D341Med (cell line): ENCODE data around the gene PCSK6.

ENCODE experiments used
- DNase-seq: peaks from one replicate; pipeline ENCODE4 v3.0.0; 2012; ENCODE audit warnings: low spot score

The PCSK6 gene

DNA sequence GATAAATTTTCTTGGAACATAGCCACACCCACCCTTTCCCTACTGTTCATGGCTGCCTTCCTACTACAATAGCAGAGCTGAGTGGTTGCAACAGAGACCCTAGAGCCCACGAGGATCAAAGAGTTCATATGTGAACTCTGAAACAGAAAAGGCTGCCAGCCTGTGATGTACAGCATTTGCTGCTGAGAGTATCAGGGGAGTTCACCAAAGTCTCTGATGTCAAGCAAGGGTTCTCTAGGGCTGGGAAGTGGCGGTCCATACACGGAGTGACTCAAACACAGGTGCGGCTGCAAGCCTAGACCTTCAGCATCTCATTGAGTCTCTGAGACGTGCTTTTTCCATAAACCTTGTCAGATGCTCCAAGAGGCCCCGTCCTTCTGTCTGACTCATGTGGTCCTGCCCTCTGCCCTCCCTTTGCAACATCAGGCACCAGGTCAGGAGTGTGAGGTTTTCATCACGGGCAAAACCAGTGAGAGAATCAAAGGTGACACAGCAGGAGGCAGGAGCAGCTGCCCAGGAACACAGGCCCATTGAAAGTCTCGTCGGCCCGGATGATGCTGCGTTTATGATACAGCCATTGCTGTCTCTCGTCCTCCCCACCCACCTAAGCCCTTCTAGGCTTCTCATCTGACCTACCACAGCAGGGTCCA is 42.9 kb downstream of the PCSK6 start:
- DNase-seq, result no peak

DNA sequence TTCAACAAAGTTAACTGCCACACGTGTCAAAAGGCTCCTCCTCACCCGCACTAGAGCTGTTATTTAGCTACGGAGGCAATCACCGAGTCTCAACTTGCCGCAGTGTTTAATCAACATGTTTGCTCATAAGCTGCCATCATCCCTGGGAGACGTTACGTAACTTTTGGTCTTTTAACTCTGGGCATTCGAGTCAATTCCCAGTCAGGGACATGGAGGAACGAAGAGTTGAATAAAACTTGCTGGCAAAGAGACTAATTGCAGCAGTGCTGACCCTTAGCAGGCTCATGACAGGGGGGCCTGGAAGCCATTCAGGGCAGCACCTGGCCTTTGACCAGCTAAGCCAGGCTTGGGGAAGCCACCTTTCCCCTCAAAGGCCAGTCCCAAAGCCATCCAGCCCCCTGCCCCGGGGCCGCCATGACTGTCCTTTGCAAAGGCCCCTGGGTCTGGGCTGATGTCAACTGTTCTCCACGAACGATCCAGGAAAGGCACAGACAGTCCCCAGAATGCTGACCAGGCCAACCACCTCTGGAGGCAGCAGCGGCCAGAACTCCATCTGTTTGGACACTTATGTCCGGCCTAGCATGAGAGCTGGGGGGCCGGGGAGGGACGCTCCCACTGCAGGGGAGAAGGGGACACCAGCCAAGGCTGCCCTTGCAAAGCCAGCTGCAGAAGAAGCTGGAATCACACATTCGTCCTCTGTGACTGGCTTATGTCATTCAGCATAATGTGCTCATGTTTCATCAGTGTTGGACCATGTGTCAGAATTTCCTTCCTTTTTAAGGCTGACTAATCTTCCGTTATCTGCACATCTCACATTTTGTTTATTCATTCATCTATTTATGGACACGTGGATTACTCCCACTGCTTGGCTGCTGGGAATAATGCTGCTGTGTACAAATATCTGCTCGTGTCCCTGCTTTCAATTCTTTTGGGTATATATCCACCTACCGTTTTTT is 43.7 kb downstream of the PCSK6 start:
- no peak for DNase-seq

DNA sequence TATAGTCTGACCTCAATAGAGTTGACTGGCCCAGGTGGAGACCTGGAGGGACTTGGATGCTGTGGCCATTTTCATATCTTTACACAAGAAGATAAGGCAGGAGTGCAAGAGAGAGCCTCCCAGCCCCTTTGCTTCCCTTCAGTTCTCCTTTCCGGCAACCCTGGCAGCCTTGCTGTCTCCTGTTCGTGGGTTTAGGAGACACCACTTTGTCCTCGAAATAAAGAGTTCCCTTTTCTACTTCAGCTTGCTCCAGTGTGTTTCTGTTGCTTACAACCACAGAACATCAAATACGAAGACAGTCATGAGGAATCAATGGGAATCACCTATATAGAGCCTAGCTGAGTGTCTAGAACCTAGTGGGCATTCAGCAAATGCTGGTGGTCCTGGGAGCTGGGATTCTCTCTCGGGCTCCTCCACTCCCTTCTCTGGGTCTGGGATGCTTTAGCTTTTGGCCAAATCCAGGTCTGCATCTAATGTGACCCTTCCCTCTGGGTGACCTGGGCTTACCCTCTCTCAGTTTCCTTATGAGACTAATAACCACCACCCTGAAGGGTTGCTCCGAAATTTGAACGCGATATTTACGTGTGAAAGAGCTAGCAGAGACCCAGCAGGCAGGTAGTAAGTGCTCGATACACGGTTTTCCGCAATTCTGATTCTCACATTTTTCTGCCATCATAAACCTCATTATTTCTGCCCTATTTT is 44.5 kb downstream of the PCSK6 start:
- DNase-seq, result no peak

DNA sequence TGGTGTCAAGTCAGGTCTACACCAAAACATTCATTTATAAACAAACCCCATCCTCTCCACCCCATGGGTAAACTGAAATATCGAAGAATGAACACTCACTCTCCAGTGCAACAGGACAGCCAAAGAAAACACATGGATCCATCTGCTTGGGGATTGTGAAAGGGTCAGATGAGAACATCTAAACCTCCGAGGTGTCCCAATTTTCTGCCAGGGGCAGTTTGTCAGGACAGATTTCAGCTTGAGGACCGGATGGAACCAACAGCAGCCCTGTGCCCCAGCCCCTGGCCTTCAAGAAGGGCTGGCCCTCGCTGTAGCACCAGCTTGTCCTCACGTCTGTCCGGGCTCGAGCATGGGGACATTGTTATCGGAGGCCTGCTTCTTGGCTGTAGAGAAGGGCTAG is 45.5 kb downstream of the PCSK6 start:
- DNase-seq, result no peak

DNA sequence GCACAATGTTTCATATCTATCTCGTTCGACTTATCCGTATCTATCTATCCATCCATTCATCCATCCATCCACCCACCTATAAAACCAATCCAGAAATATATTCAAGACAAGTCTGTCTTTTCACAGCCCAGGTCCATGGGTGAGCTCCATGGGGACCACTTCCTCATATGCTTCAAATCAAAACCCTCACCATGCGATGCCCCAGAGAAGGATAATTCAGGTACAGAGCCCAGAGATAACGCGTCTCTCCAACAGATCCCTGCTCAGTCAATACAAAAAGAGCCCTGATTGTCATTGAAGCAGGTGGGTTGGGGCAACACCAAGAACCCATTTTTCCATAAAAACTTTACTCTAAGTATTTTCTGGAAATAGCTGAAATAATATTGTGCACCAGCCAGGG is 47.2 kb downstream of the PCSK6 start:
- no peak for DNase-seq

DNA sequence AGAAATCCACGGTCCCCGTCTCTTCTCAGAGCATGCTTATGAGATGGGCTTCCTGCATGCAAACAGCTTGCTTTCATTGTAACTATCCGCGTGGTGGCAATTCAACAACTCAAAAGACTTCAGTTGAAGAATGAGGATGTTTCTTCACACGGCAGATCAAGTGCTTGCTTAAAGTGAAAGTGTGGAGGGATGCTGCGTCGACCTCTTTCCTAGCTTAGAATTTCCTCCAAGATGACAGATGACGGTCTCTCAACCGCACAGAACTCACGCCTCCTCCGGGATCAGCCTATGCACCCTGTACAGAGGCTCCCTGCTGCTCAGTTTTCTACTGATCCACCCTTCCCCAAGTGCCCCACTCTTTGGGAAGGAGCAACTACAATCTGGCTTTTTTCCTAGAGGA is 47.8 kb downstream of the PCSK6 start:
- DNase-seq, result no peak

DNA sequence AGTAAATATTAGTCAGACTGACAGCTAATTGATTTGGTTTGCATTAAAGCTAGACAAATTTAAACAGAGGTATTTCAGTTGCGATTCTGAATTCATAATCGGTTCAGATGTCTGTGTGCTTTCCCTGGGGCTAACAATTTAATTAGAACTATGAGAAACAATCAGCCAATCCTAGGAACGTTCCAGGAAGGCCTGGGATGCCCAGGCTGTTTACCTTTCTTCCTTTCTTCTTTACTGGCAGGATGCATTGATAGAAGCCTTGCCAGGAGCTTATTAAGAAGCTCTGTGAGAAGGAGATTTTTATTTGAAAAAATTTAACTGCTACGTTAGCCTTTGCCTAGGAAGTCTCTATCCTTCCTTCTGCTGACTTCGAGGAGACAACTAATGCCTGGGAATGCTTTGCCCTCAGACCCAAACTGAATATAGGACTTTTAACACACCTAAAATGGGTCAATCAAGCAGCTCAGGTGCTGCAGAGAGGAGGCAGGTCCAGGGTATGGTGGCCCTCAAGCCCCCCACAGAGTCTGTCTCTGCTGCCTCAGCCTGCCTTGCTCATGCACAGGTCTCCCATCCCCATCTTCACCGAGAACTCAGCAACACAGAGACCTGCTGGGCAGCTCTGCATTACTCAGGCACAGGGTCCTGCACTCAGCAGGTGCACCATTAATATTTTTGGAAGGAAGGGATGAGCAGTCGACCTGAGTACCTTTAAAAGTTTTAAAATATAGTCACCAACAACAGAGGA is 48.5 kb downstream of the PCSK6 start:
- DNase-seq, result no peak

DNA sequence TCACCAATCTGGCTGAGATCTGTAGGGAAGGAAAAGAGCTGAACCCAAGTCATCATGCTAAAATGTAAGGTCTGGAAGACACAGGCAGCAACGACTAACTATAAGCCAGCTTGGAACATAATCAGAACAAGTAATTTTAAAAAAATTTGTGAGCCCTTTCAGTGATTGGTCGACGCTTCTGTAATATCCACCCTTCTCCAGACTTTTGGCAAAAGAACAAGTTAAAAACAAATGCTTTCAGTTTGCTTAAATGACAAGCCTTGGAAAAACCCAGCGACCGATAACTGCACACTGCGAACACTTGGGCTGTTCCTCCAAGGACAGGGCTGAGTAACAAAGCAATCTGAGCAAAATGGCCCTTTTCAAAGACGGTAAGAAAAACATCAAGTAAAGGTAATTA is 49.6 kb downstream of the PCSK6 start:
- DNase-seq, result no peak

DNA sequence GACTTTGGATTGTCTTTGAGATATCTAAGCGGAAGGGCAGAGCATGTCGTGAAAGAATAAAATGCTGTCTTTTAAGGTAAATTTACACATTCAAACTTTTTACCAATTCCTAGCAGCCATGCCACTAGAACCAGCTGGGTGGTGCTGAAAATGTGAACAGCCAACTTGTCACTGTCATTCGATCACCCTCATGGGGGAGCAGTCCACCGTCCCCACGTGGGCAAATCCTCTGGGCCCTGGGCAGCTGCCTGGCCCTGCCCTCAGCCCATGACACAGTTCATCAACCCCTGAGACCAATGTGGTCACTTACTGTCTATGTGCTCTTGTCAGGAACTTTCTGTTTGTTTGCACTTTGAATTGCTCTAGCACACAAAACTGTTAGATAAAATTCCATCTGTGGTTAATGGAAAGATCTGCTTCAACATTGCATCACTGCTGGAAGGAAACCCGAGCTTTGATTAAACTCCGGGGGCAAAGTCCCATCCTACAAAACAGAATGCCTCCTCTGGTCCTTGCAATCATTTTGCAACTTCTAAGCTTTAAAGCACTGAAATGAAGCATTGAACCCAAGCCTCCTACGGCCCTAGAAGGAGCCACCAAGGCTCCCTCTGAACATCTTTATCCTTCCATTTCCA is 50.1 kb downstream of the PCSK6 start:
- DNase-seq, result no peak

DNA sequence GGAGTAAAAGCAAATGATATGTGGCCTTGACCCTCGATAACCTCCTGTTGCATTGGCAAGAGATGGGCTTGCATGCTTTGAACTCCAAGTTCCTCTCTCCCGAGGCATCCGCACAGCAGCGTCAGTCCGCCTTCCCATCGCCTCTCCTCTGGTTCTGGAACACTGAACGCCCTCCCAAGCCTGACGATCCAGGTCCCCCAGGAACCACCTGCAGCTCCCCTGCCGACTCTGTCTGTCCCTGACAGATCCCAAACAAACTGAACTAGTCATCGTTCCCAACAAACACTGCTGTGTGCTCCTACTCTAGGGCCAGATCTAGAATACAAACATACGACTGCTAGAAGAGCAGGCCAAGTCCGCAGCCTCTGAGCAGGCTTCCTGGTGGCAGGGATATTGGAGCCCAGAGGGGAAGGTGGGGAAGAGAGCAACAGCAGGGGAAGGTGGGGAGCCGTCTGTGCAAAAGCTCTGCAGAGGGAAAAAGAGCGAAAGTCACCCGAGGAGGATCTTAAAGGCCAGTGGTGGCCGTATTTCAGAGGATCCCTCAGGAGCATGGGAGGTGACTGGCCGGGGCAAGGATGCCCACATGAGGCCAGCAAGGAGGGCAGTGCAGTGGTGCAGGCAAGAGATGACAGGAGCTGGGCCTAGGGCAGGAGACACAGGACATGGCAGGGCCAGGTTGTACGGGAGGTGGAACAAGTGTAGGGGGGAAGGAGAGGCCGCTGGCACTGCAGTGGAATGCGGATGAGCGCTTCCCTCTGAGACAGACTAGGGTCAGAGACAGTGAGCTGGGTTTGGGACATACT is 50.8 kb downstream of the PCSK6 start:
- DNase-seq, result no peak

DNA sequence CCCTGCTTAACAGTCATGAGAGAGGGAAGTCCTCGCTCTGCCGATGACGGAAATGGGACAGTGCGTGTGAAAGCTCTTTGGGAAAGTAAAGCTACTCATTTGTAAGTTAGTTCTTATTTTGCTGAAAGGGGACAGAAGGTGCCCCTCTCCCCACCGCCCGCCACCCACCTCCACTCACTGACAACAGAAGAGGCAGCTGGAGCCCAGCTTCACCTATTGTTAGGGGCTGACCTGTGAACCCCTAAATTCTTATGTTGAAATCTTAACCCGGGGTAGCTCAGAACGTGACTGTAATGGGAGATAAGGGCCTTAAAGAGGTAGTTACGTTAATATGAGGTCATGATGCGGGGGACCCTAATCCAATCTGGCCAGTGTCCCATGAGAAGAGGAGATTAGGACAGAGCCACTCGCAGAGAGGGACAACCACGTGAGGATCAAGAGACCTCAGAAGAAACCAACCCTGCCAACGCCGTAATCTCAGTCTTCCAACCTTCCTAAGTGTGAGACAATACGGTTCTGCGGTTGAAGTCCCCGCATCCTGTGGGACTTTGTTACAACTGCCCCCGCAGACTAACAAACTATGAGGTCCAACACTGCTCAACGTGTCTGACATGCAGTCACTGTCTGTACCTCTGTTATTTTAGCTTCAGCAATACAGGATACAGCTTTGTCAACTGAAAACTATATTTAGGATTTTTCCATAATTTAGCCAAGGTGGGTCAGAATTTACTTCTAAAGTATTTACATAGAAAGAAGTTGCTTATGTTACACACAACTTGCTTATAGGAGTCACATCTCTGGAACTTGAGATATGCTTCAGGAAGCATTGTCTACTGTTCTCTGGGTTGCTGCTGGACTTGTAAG is 51.7 kb downstream of the PCSK6 start:
- DNase-seq, result no peak

DNA sequence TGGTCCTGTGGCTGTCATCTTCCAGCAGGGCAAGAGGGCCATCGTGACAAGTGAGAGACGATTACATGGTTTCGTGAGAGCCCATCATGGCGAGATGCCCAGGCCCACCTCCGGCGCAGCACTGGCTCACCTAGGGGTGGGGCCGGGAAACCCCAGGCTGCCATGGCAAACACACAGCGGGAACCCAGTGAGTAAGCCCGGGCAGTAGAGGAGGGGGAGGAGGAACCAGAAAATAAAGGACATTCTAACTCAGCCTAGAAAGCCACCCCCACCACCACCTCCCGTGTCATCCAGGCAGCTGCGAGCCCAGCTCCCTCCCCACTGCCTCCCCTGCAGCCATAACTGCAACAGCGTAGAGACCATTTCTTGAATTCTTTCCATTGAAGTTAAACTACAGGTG is 52.3 kb downstream of the PCSK6 start:
- peak; percentile 19 for DNase-seq

DNA sequence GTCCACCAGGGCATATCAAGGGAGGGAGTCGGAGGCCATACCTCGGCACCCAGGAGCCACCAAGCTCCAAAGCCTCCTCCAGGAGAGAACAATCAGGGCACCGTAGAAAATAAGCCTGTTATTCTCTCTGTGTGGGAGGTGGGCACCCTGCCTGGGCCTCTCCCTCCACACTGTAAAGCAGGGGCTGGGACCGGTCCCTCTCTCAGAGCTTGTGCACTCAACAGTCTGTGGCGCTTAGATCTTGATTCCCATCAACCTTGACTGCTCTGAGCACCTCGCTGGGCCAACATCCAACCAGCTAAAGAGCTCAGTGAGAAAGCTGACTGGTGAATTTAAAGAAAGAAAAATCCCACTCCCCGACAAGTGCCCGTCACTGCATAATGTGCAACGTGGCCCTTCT is 53.0 kb downstream of the PCSK6 start:
- DNase-seq, result peak; percentile 4

DNA sequence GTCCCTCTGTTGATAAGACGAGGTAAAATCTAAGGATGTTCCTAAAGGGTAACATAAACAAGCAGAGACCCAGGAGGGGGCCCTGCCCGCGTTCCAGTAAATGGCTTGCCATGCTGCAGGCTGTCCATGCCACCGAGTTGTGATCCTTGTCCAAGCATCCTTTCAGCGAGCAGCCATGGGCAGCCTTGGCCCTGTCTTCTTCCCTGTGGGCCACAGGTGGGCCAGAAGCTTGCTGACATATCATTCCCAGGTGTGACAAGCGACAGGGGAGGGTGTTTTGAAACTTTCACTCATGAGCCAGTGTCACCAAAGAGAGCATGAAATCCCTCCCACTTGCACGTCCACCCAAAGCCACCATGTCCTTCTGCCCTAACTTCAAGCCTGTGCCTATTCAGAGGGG is 53.7 kb downstream of the PCSK6 start:
- peak; percentile 6 for DNase-seq

DNA sequence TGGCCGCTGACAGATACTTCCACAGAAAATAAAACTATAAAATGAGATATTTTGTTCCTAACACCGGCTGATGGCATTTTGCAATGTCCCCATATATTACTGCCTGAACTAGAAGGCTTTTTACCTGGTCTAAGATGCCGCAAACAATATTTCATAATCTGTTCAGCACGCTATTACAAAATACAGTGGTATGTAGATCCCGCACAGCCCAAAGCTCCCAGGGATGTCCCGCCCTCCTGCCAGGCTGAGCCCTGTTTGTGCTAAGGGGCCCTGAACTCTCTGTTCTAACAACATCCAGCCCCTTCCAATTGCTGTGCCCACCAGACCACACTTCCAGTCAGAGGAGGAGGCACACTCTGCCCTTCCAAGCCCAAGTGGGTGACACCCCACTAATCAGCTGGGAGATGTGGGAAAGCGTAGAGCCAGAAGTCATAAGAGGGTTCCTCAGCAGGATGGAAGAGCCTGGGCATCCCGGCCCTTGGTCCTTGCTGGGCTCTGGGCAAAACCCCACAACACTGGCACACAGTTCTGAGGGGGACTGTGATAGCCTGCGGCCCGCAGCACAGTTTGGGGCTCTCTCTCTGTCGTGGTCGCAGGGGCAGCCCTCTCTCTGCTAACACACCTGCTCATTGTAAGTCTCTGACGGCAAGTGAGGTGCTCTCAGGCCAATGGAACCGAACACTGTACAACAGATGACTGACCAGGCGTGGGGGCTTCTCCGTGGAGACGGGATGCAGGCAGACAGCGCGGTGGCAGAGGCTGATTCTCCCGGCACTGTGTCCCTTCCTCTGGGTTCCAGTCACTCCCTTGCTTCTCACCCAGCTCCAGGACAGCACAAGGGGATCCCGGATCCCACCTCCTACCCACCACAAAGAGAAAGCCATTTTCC is 55.2 kb downstream of the PCSK6 start:
- DNase-seq, result peak; percentile 25

DNA sequence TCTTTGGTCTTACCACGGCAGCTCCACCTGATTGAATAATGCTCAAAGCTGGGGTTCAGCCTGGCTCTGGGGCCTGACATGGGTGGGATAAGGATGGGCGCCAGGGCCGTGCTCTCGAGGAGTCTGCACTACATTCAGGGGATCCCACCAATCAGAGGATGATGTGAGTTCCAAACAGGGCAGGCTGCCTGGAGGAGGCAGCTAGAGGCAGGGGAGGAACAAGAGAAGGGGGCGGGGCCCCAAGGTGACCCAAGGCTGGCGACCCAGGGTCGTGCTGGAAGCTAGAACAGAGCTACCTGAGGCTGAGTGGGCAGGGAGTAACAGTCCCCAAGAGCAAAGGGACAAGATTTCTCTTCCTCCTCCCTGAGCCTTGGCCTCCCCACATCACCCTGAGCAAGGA is 56.1 kb downstream of the PCSK6 start:
- peak; percentile 15 for DNase-seq

DNA sequence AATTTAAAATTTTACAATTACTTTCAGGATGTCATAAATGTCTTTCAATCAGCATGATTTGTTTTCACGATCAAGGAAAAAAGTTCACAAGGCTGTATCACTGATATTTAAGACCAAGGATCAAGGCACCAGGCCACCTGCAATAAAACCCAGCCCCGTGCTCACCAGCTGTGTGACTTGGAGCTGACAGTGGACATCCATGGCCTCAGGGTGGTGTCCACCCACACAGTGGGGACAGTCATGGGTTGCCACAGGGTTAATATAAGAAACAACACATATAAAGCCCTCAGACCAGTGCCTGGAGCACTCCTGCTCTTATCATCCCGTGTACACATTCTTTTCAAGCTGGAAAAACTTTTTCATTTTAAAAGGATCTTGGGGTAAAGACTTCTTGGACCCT is 56.5 kb downstream of the PCSK6 start:
- no peak for DNase-seq

DNA sequence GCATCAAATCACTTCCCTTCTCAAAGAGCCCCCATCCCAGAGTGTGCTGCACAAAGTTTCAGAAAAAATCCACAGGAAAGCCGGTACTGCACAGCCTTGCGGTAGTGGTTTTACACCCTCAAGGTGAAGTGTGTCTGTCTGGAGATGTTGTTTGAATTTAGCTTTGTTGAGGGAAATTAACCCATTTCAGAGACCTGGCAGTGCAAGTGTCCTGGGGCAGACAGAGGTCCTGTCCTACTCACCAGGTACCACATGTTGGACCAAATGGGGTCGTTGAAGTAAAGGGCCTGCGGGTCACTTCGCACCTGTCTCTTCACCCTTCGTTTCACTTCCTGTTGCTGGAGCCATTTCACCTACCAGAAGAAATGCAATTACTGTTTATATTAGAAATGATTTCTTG is 57.8 kb downstream of the PCSK6 start:
- DNase-seq, result no peak

DNA sequence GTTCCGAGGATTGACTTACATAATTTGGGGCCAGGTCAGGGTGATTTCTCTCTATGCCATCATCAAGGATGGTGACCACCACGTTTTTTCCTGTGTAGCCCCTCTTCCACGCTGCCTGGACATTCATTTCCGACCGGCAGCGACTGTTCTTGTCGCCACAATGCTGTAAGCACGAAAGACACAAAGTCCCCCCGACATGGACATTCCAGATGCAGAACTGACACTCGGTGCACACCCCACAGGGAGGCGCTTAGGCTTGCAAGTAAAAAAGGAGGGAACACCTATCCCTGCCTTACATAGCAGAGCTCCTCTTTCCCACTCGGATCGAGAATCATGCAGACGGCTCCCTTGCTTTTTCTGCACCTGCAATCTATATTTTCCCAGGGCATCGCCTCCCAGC is 58.2 kb downstream of the PCSK6 start:
- peak; percentile 9 for DNase-seq
